DMS153 treated with DMSO at 0.1 percent for 48 hours (cell line): Measurements from ENCODE around the gene LCN6.
"Not testable (repeated sequence)": the region's sequence is repeated elsewhere in the genome, so short reads cannot be mapped to it uniquely, and the experiment has no call there.

Experiments used
- DNase-seq: peaks from one replicate; lab custom pipeline; 2025; ENCODE audit not compliant: unreplicated experiment; lab: John Stamatoyannopoulos, UW

Gene LCN6

DNA sequence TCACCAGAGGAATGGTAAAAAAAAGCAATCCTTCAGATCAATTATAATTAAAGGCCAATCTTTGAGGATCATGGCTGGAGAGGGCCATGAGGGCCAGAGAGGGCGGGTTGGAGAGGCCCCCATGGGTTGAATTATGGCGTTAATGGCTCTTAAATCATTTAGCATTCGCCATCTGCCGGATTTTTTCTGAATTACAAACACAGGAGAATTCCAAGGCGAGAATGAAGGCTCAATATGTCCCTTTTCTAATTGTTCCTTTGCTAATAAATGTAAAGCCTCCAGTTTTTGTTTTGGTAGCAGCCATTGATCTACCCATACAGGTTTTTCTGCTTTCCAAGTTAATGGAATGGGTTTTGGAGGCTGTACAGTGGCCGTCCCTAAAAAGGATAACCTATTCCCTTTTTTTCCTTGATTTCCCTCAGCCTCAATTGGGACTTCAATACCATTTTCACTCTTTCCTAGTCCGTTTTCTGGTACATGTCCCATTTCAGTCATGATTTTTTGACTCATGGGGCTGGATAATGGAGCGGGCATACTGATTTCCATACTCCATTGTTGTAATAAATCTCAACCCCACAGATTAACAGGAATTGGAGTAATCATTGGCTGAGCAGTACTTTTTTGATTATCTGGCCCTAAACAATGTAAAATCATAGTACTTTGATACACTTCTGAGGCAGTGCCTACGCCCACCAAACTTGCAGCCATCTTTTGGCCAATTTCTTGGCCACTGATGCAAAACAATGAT is 36.1 kb upstream of the LCN6 start:
- DNase-seq = no peak

DNA sequence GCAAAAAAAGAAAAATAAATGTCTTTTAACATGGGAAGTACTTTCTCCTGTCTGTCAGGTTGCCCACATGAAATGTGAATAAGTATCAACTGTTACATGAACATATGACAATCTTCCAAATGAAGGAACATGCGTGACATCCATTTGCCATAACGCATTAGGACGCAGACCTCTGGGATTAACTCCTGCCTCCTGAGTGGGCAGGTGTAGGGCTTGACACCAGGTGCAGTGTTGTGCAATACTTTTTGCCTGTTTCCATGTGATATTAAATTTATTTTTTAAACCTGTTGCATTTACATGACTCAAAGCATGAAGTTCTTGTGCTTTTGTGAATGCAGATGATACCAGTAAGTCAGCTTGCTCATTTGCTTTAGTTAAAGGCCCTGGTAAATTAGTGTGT is 34.1 kb upstream of the LCN6 start:
- DNase-seq = no peak

DNA sequence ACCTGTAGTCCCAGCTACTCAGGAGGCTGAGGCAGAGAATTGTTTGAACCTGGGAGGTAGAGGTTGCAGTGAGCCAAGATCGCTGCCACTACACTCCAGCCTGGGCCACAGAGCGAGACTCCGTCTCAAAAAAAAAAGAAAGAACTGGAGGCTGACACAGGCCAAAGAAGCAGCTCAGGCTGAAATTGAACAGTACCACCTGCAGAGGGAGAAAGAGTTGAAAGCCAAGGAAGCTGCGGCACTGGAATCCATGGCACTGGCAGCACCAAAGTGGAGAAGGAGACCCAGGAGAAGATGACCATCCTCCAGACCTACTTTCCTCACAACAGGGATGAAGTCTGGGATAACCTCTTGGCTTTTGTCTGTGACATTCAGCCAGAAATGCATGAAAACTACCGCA is 31.5 kb upstream of the LCN6 start:
- DNase-seq = no peak

DNA sequence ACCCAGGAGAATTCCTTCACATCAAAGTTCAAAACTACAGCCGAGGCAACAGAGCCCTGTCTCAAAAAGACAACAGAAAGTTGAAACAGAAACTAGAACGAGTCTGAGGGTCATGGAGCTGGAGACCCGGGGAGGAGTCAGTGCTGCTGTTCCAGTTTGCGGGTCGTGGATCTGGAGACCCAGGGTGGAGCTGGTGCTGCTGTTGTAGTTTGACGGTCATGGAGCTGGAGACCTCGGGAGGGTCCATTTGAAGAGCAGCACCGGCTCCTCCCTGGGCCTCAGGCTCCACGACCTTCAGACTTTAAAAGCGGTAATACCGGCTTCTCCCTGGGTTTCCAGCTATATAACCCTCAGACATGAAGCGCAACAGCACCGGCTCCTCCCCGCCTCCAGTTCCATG is 29.0 kb upstream of the LCN6 start:
- DNase-seq = no peak

DNA sequence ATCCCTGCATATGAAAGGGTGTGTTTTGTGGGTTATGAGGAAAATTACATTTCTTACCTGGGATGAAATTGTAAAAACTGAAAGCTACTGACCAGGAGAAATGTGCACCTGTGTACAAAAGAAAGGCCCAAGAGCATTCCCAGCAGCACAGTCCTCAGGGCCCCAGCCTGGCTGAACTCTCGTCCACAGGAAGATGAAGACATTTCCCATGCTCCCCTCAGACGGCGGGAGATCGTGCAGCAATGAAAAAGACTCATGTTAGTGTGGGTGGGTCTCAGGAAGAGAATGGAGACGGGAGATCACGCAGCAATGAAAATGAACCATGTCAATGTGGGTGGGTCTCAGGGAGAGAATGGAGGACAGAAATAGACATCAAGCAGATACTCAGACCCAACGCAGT is 28.6 kb upstream of the LCN6 start:
- DNase-seq = no peak

DNA sequence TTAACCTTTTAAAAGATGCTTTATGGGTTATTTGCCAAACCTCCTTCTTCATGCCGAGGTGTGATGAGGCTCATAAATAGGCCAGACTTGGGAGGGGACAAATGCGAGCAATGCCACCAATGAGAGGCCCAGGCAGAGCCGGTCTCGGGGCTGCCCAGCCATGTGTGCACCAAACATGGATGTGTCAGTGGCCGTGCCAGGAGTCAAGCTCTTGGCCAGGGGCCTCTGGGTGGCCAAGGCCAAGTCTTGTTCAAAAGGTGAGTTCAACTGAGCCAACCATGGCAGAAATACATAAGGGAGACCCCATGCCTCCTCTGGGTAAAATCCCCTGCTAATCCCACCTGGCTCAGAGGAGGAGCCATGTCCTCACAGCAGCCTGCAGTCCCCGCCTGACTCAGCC is 26.9 kb upstream of the LCN6 start:
- no peak for DNase-seq

DNA sequence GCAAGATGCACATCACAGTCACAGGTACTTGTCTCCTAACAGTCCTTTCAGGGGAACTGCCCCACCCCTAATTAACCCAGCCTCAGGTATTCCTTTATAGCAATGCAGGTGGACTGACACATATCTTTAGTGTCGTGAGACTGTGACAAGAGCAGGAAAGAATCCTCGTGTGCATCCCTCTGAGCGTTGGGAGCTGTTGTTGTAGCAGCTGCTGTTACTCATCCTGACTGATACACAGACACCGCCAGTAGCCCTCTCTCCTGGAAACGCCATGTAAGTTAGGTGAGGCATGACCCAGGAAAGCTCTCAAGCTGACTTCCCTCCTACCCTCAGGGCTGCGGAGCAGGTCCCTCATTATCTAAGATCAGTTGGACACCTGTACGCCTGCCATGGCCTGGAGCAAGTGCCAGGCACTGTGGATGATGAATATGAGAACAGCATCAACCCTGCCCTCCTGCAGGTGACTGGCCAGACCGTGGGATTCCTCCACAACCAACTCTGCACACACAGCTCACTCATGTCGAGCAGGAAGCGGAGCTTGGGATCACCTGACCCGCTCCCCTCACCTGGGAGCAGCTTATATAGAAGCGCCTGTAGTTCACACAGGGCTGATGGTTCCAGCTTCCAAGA is 26.2 kb upstream of the LCN6 start:
- DNase-seq = no peak

DNA sequence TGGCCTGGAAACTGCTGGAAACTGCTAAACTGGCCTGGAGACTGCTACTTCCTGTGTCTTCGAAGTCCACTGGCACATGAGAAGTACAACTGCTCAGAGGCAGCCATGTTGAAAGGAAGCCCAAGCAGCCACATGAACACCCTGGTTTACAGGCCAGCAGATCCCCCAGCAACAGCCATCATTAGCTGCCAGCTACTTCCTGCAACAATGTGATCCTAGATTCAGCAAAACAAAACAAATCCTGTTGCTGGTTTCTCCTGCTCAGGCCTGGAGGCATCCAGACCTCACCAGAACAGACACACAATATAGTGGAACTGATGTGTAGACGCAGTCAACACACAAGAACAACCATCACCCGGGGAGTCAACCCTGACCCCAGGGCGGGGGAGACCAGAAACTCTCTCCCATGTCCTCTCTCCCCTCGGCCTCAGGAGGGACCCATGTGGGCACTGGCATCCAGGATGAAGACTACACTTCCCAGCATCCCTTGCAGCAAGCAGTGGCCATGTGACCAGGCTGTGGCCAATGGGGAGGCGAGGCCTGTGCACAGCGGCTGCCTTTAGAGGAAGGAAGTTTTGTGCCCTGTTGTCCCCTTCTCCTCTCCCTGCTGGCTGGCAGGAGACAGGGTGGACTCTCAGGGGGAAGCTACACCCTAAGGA is 25.2 kb upstream of the LCN6 start:
- no peak for DNase-seq

DNA sequence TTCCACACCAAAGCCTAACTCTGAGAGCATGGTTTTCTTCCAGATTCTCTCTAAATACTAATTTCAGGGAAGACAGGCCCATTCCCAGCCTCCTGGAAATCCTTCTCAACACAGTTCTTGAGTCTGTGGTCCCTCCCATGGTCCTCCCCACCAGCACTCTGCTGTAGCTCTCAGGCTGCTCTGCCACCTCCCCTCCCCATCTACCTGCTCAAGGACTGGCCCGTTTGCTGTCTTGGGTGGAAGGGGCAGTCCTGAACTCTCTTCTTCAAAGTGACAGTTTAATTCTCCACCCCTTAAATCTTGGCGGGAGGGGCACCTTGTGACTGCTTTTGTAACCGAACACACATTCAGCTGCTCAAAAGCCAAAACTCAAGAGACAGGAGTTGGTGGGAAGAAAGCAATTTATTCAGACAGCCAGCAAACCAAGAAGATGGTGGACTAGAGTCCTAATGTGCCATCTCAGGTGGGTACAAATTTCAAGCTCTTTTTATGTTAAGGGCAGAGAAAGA is 23.6 kb upstream of the LCN6 start:
- no peak for DNase-seq

DNA sequence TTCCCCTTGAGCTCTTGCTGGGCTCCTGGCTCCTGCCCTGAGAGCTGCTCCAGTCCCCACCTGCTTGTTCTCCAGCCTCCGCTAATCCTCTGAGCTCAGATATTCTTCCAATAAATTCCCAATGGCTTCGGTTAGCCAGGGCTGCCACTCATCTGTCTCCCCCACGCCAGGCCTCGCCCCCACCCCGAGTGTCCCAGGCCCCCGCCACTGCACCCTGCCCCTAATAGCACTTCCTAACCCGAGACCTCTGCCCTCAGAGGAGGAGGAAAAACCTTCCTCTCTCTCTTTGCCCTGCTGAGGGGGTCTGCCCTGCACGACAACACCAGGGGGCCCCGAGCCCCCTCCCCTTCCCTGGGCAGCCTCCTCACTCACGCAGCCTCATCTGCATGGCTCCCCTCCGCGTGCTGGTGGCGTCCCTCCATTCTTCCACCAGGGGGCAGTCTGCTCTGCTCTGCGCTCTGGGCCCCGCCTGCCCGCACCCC is 21.4 kb upstream of the LCN6 start:
- DNase-seq = no peak

DNA sequence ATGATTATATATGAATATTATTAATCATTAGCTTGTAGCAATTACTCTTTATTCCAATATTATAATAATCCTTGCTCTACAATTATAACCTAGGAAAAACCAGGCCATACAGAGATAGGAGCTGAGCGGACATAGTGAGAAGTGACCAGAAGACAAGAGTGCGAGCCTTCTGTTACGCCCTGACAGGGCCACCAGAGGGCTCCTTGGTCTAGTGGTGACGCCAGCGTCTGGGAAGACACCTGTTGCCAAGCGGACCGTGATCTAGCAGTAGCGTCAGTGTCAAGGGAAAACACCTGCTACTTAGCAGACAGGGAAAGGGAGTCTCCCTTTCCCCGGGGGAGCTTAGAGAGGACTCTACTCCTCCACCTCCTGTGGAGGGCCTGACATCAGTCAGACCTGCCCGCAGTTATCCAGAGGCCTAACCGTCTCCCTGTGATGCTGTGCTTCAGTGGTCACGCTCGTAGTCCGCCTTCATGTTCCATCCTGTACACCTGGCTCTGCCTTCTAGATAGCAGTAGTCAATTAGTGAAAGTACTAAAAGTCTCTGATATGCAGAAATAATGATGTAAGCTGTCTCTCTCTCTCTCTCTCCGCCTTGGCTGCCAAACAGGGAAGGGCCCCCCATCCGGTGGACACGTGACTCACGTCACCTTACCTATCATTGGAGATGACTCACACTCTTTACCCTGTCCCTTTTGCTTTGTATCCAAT is 18.2 kb upstream of the LCN6 start:
- not testable (repeated sequence) for DNase-seq

DNA sequence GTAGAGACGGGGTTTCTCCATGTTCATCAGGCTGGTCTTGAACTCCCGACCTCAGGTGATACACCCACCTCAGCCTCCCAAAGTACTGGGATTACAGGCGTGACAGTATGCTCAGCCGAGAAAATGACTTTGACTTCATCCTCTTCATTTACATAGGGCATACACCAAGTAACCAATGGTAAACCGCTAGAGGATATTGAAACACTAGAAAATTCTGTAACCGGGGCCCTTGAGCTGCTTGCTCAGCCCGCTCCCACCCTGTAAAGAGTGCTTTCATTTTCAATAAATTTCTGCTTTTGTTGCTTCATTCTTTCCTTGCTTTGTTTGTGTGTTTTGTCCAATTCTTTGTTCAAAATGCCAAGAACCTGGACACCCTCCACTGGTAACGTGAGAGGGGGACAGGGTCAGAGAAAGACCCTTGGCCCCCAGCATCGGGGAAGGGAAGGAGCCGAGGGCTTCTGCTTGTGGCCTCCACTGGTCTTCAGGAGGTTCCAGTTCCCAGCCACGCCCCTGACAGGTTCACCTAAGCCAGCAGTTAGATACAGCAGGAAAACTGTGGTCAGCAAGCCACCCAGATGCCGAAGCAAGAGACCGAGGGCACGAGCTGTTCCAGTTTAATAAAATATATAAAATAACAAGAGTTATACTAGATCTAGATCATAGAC is 17.6 kb upstream of the LCN6 start:
- not testable (repeated sequence) for DNase-seq

DNA sequence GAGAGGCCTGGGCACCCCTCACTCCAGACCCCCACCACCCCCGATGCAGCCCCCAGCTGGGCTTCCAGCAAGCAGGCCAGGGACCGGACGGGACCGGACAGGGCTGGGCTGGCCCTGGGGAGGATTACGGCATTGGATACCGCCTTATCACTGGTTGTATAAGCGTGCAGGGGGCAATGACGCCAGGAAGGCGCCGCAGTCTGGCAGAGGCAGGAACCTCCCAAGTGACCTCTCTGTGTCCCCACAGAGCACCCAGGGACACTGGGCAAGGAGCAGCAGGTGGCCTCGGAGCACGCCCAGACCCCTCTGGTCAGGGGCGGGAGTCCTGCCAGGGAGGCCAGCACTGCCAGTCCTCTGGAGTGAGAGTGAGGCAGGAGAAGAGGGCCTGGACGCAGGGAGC is 16.7 kb upstream of the LCN6 start:
- DNase-seq = no peak

DNA sequence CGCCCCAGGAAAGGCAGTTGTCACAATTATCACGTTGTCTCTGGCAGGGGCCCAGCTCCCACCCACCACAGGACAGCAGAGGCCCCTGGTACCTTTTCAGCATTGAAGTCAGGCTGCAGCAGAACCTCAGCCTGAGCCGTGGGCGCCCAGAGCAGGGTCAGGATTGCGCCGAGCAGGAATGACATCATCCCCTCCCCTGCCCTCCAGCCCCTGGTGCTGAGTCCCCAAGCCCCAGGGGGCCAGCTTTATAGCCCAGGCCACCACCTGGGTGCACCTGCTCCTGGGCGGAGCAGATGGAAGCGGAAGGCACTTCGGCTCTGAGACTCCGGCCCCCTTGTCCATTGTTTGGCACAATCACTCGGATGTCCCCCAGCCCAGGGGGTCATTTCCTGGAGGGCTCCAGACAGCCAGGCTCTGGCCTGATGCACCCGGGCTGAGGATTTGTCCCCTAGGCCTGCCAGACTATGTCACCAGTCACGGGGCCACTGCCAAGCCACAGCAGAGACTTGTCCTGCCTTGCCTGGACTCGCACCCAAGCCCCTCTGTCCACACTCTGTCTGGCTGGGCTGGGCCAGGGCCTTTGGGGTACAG is 16.1 kb upstream of the LCN6 start, which contains the start of gene LCN15:
LCN15 (minus strand) TSS at position 218 of the 591 bp plus-strand sequence; CDS start at position 188, 30 bp downstream.
- peak; percentile 23 for DNase-seq

DNA sequence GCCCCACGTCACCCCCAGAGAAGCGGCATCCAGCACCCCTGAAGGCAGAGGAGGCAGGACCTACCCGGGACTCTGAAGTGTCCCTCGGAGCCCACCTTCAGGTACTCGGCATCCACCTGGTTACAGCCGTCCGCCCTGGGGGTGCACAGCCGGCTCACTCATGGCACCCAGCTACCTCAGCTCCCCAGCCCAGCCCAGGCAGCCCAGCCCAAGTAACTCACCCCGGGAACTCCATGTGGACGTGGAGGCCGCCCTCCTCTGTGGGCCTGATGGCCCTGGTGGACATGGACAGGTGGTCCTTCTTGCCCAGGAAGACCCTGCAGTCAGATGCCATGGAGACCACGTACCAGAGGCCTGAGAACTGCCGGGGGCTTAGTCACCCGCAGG is 15.3 kb upstream of the LCN6 start:
- no peak for DNase-seq

DNA sequence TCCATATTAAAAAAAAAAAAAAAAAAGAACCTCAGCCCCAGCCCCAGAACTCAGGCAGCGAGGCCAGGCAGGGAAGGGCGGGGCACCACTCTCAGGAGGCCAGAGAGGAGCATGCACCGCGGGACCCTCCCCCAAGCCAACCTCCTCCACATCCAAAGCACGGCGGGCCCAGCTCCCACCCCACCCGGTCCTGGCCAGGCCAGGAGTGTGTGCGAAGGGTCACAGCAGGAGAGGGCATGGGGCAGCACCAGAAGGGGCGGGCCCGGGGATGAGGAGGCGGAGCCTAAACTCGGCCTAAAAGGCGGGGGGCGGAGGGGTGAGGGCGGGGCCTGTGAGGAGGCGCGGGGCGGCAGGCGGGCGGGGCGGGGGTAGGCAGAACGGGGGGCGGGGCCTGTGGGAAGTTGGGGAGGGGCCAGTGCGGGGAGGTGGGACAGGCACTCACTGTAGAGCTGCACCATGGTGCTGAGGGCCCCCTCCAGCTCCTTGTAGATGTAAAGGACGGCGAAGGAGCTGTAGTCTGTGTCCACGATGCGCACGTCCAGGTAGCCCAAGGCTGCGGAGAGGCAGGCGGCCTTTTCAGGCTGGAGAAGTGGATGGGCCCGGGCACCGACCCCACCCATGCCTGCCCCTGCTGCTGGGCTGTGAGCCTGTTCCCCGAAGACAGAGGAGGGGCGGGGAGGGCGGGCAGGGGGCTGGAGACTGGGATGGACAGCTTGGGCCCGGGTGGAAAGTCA is 14.8 kb upstream of the LCN6 start:
- peak; percentile 51 for DNase-seq

DNA sequence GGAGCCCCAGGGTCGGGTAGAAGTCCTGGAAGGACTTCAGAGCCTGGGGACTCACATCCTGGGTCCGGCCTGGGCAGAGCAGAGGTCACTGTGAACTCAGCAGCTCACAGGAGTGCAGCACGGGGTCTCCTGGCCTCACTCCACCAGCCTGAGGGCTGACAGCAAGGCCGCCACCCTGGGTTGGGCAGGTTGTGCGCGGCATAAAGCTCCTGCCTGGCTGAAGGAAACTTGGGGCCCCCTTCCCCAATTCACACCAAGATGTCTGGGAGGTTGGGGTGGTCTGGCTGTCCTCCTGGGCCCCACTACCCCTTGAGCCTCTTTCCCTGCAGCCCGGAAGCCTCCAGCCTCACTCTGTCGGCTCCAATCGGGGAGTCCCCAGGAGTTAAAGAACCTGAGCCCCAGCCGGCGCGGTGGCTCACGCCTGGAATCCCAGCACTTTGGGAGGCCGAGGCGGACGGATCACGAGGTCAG is 13.9 kb upstream of the LCN6 start:
- DNase-seq = no peak

DNA sequence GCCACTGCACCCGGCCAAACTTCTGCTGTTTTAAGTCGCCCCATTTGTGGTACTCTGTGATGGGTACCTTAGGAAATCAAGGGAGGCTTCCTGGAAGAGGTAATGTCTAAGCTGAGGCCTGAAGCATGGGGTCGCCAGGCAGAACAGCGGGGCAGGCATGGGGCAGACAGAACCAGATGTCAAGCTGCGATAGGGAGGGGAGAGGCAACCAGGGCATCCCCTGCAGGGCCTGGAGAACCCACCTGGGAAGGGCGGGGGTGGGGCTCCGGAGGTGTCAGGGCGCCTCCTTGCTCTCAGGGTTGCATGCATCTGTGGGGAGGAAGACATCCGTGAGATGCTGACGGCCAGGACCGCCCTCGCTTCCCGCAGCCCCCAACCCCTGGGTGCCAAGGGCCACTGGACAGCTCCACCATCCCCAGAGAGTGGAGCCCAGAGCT is 13.2 kb upstream of the LCN6 start:
- no peak for DNase-seq

DNA sequence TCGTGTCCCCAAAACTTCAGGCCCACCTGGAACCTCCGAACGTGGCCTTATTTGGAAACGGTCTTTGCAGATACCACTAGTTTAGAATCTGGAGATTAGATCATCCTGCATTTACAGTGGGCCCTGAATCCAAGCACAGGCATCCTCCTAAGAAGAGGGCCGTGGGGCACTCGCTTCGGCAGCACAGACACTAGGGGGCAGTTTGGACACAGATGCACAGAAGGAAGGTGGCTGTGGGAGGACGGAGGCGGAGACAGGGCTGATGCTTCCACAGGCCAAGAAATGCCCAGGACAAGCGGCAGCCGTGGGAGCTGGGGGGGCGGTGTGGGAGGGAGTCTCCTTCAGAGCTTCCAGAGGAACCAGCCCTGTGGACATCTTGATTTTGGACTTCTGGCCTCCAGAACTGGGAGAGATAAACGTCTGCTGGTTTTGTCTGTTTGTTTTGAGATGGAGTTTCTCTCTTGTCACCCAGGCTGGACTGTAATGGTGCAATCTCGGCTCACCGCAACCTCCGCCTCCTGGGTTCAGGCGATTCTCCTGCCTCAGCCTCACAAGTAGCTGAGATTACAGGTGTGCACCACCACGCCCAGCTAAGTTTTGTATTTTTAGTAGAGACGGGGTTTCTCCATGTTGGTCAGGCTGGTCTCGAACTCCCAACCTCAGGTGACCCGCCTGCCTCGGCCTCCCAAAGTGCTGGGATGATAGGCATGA is 12.7 kb upstream of the LCN6 start:
- DNase-seq = peak; percentile 10
